8988T (cell line): ENCODE measurements around the gene ST8SIA5.

Experiments used
- DNase-seq: peaks from one replicate; pipeline ENCODE4 v3.0.0; 2011

The ST8SIA5 gene

GRCh38 chr18:46622999-46623398 lies 133.9 kb downstream of the ST8SIA5 start:
- no peak for DNase-seq

- no peak for DNase-seq
These were observed 134.4 kb downstream of the ST8SIA5 start for GRCh38 chr18:46622451-46622850.

DNA sequence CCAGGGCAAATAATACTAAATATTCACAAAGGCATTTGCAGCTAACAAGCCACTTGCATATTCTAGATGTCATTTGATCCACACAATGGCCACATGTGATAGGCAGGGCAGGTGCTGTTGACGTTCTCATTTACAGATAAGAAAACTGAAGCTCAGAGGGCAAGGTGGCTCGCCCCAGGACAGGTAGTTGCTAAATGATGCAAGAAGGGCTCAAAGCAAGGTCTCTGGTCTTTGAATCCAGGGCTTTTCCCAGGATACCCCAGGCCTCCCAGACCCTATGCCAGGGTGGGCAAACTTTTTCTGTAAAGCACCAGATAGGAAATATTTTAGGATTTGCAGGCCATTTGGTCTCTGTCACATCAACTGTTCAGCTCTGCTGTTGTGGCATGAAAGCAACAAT lies 135.0 kb downstream of the ST8SIA5 start:
- DNase-seq, result no peak

- no peak for DNase-seq
These were observed 135.6 kb downstream of the ST8SIA5 start for GRCh38 chr18:46621111-46621766.

GRCh38 chr18:46619559-46619958 lies 137.3 kb downstream of the ST8SIA5 start:
- no peak for DNase-seq
